ENCODE measurements around the gene ARHGAP23. TPM values are rescaled to one million over a fixed set of nuclear protein-coding genes. Genes with fewer than 3 reads are reported as not detected.

The ARHGAP23 gene
- polyA plus RNA-seq, 3 donors, result 0.03 to 0.21 (median 0.09) TPM

GRCh38 chr17:38461683-38462082 is 33.4 kb downstream of the ARHGAP23 start:
- Histone ChIP-seq H3K79me2 (ENCODE audit: insufficient read depth, low read length) (no peaks in the 10 kb centered on the region), H3K36me3 (replicated peaks in 1 of 2; ENCODE audit: control insufficient read depth in 1 of 2, insufficient read depth in 2 of 2, low read length in 2 of 2) (no peaks in the 10 kb centered on the region), H4K20me1 (ENCODE audit: insufficient read depth, low read length) (no peaks in the 10 kb centered on the region), H3K4me2 (replicated peaks; ENCODE audit: extremely low read depth, low read length, poor library complexity, severe bottlenecking) (no peak overlapping the region), H2AFZ (ENCODE audit: insufficient read depth, low read depth, low read length, poor library complexity, severe bottlenecking) (no peak overlapping the region), H3K27ac (ENCODE audit: low read depth in 1 of 2, low read length in 2 of 2) (no peak overlapping the region), H3K27me3 (ENCODE audit: control insufficient read depth in 2 of 2, insufficient read depth in 2 of 2, low read length in 2 of 2) (no peaks in the 10 kb centered on the region), H3K4me1 (ENCODE audit: control insufficient read depth in 1 of 2, insufficient read depth in 2 of 2, low read length in 2 of 2) (no peaks in the 10 kb centered on the region), H3K9ac (ENCODE audit: insufficient read depth, low read length, poor library complexity, severe bottlenecking) (no peak overlapping the region), H3K4me3 (replicated peaks in 1 of 3; ENCODE audit: low read depth in 2 of 3, low read length in 3 of 3) (no peak overlapping the region), H3K9me3 (replicated peaks in 1 of 2; ENCODE audit: control insufficient read depth in 1 of 2, insufficient read depth in 1 of 2, low read length in 2 of 2) (no peaks in the 10 kb centered on the region)
- intact Hi-C loops (cut with micrococcal nuclease), result no loop called here
- no peak for DNase-seq
- H3K27me3 Mint-ChIP-seq (ENCODE audit: low read depth in 3 of 3), result peaks cover 0 to 4% (median 2%) of the 10 kb centered on the region in 3 donors
- H3K4me1 Mint-ChIP-seq, result no peaks in the 10 kb centered on the region
- no peak for TF ChIP-seq CTCF (IDR thresholded peaks at IDR 0.05)
- WGBS (ENCODE audit: insufficient coverage), result 100% methylated on average over 4 of the region's 7 CpGs
- peak overlapping the region in 2 of 7 donors; percentile 10 to 54 for H3K27ac Mint-ChIP-seq
- H3K9me3 Mint-ChIP-seq, result no peaks in the 10 kb centered on the region
- no peak overlapping the region for H3K4me3 Mint-ChIP-seq
- peaks cover 6 to 9% of the 10 kb centered on the region in 2 donors for H3K36me3 Mint-ChIP-seq

- Mint-ChIP-seq H3K4me3 (no peak overlapping the region), H3K27ac (no peak overlapping the region), H3K36me3 (peaks cover 13% of the 10 kb centered on the region in 2 donors), H3K27me3 (ENCODE audit: low read depth in 3 of 3) (peaks cover 0 to 4% (median 0%) of the 10 kb centered on the region in 3 donors), H3K4me1 (no peaks in the 10 kb centered on the region), H3K9me3 (no peaks in the 10 kb centered on the region)
- no peak for DNase-seq
- H2AFZ ChIP-seq (ENCODE audit: insufficient read depth, low read depth, low read length, poor library complexity, severe bottlenecking), result no peak overlapping the region
- H3K27me3 ChIP-seq (ENCODE audit: control insufficient read depth in 2 of 2, insufficient read depth in 2 of 2, low read length in 2 of 2), result no peaks in the 10 kb centered on the region
- 94% methylated on average over 3 of the region's 8 CpGs for WGBS (ENCODE audit: insufficient coverage)
- H3K9me3 ChIP-seq (replicated peaks in 1 of 2; ENCODE audit: control insufficient read depth in 1 of 2, insufficient read depth in 1 of 2, low read length in 2 of 2), result no peaks in the 10 kb centered on the region
- TF ChIP-seq CTCF (IDR thresholded peaks at IDR 0.05), result no peak
- no peaks in the 10 kb centered on the region for H3K4me1 ChIP-seq (ENCODE audit: control insufficient read depth in 1 of 2, insufficient read depth in 2 of 2, low read length in 2 of 2)
- no peak overlapping the region for H3K9ac ChIP-seq (ENCODE audit: insufficient read depth, low read length, poor library complexity, severe bottlenecking)
- no peaks in the 10 kb centered on the region for H3K79me2 ChIP-seq (ENCODE audit: insufficient read depth, low read length)
- H3K4me3 ChIP-seq (replicated peaks in 1 of 3; ENCODE audit: low read depth in 2 of 3, low read length in 3 of 3), result no peak overlapping the region
- no peaks in the 10 kb centered on the region for H4K20me1 ChIP-seq (ENCODE audit: insufficient read depth, low read length)
- no peak overlapping the region for H3K27ac ChIP-seq (ENCODE audit: low read depth in 1 of 2, low read length in 2 of 2)
- no peak overlapping the region for H3K4me2 ChIP-seq (replicated peaks; ENCODE audit: extremely low read depth, low read length, poor library complexity, severe bottlenecking)
- intact Hi-C loops (cut with micrococcal nuclease), result no loop called here
- no peaks in the 10 kb centered on the region for H3K36me3 ChIP-seq (replicated peaks in 1 of 2; ENCODE audit: control insufficient read depth in 1 of 2, insufficient read depth in 2 of 2, low read length in 2 of 2)
Observed at GRCh38 chr17:38463451-38463858, 35.2 kb downstream of the ARHGAP23 start.
